Stimulated activated naive CD8-positive, alpha-beta T cell treated with anti-CD3 and anti-CD28 coated beads, Interleukin-15, Interleukin-2, amounts not matched to agents 100 ng/mL and 50 ng/mL, for 24 hours (primary cell): ENCODE data around the gene HDAC11.

Source experiments
- H3K27ac Mint-ChIP-seq: one replicate; pipeline ENCODE4 v1.8.0; 2021; ENCODE audit warnings: mild to moderate bottlenecking, mixed read lengths
- H3K27me3 Mint-ChIP-seq: one replicate; pipeline ENCODE4 v1.8.0; 2021; ENCODE audit warnings: mixed read lengths
- H3K36me3 Mint-ChIP-seq: one replicate; pipeline ENCODE4 v1.8.0; 2021; ENCODE audit warnings: low read depth, mixed read lengths
- H3K4me1 Mint-ChIP-seq: one replicate; pipeline ENCODE4 v1.8.0; 2021; ENCODE audit warnings: low read depth, mixed read lengths
- H3K4me3 Mint-ChIP-seq: one replicate; pipeline ENCODE4 v1.8.0; 2021; ENCODE audit warnings: mild to moderate bottlenecking, mixed read lengths
- H3K9me3 Mint-ChIP-seq: one replicate; pipeline ENCODE4 v1.8.0; 2021; ENCODE audit warnings: mixed read lengths

The HDAC11 gene

GRCh38 chr3:13544293-13544831, 64.3 kb downstream of the HDAC11 start:
- peaks cover 40% of the 10 kb centered on the region for H3K27me3 Mint-ChIP-seq
- H3K4me1 Mint-ChIP-seq: peaks cover 34% of the 10 kb centered on the region
- peak overlapping the region; percentile 26 for H3K27ac Mint-ChIP-seq
- H3K4me3 Mint-ChIP-seq: peak overlapping the region; percentile 28
- H3K9me3 Mint-ChIP-seq: peaks cover 13% of the 10 kb centered on the region
- H3K36me3 Mint-ChIP-seq: peaks cover 6% of the 10 kb centered on the region

GRCh38 chr3:13544951-13545651, 65.0 kb downstream of the HDAC11 start:
- peaks cover 41% of the 10 kb centered on the region for H3K4me1 Mint-ChIP-seq
- peaks cover 46% of the 10 kb centered on the region for H3K27me3 Mint-ChIP-seq
- peaks cover 13% of the 10 kb centered on the region for H3K9me3 Mint-ChIP-seq
- peak overlapping the region; percentile 26 for H3K27ac Mint-ChIP-seq
- peak overlapping the region; percentile 28 for H3K4me3 Mint-ChIP-seq
- H3K36me3 Mint-ChIP-seq: peaks cover 6% of the 10 kb centered on the region

DNA sequence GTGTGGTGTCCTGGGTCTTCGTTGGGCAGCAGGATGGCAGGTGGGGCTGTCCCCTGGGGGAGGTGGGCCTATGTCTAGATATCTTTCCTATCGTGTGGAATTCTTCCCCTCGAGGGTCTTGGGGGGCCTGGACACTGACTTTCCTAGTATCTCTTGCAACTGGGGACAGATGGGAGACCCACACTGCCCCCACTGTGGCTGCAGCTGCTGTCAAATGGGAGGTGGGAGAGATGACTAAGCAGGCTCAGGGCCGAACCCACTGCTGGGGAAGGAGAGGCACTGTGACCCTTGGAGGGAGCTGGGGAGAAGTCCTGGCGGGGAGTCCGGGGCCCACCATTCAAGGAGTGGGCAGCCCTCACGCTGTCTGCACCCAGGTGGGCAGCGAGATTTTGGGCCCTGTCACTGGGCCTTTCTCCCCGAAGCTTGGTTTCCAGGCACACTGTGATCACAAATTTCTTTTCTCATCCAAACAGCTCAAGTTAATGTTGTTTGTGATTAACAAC, 65.9 kb downstream of the HDAC11 start:
- H3K4me1 Mint-ChIP-seq: peaks cover 48% of the 10 kb centered on the region
- H3K27me3 Mint-ChIP-seq: peaks cover 43% of the 10 kb centered on the region
- peaks cover 10% of the 10 kb centered on the region for H3K9me3 Mint-ChIP-seq
- peaks cover 6% of the 10 kb centered on the region for H3K36me3 Mint-ChIP-seq
- H3K27ac Mint-ChIP-seq: no peak overlapping the region
- no peak overlapping the region for H3K4me3 Mint-ChIP-seq

GRCh38 chr3:13546667-13547171, 66.6 kb downstream of the HDAC11 start:
- Mint-ChIP-seq H3K4me1 (peaks cover 48% of the 10 kb centered on the region), H3K36me3 (peaks cover 6% of the 10 kb centered on the region), H3K9me3 (peaks cover 5% of the 10 kb centered on the region), H3K27me3 (peaks cover 38% of the 10 kb centered on the region), H3K4me3 (no peak overlapping the region), H3K27ac (no peak overlapping the region)

DNA sequence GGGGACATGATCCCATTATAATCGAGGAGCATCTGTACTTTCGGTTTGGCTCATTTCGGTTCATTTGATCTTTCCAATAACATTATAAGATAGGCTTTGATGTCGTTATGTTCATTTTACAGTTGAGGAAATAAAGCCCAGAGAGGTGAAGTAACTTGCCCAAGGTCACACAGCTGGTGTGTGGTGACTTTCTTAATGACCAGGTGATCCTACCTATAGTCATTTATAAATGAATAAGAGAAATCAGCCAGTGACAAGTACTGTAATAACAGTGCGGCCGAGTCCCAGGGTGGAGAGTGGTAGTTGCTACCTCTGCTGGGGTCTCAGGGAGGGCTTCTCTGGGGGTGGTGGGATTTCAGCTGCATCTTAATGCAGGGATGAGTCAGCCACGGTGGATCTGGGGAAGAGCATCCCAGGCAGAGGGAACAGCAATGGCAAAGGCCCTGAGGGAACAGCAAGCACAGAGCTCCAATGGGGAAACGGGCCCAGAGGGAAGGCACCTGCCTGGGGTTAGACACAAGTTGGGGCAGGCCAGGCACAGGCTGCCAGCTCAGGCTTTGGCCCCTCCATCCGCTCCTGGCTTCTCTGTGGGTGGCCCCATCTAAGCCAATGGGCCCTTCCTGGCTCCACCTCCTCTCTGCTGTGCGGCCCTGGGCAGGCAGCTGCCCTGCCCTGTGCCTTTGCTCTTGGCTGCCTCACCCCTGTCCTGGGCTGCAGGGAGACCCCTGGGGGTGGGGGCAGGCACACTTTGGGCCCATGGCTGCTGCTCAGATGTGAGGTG, 67.7 kb downstream of the HDAC11 start:
- peaks cover 37% of the 10 kb centered on the region for H3K27me3 Mint-ChIP-seq
- H3K9me3 Mint-ChIP-seq: no peaks in the 10 kb centered on the region
- no peaks in the 10 kb centered on the region for H3K36me3 Mint-ChIP-seq
- H3K27ac Mint-ChIP-seq: no peak overlapping the region
- peak overlapping the region; percentile 60 for H3K4me3 Mint-ChIP-seq
- peaks cover 57% of the 10 kb centered on the region for H3K4me1 Mint-ChIP-seq

GRCh38 chr3:13548696-13549622, 68.9 kb downstream of the HDAC11 start, which contains the start of gene FBLN2:
FBLN2 (plus strand) TSS chr3:13549125; CDS start chr3:13570356, 21,231 bp downstream.
- H3K36me3 Mint-ChIP-seq: no peaks in the 10 kb centered on the region
- H3K27me3 Mint-ChIP-seq: peaks cover 35% of the 10 kb centered on the region
- H3K9me3 Mint-ChIP-seq: no peaks in the 10 kb centered on the region
- peak within 1 kb of the TSS; percentile 40 for H3K27ac Mint-ChIP-seq
- H3K4me3 Mint-ChIP-seq: peak within 1 kb of the TSS; percentile 60
- peaks cover 64% of the 10 kb centered on the region for H3K4me1 Mint-ChIP-seq

GRCh38 chr3:13549623-13550422, 69.7 kb downstream of the HDAC11 start:
- Mint-ChIP-seq H3K36me3 (no peaks in the 10 kb centered on the region), H3K9me3 (no peaks in the 10 kb centered on the region), H3K27ac (no peak overlapping the region), H3K4me3 (peak overlapping the region; percentile 52), H3K4me1 (peaks cover 55% of the 10 kb centered on the region), H3K27me3 (peaks cover 38% of the 10 kb centered on the region)

- no peaks in the 10 kb centered on the region for H3K36me3 Mint-ChIP-seq
- no peak overlapping the region for H3K4me3 Mint-ChIP-seq
- H3K27ac Mint-ChIP-seq: no peak overlapping the region
- peaks cover 33% of the 10 kb centered on the region for H3K27me3 Mint-ChIP-seq
- no peaks in the 10 kb centered on the region for H3K9me3 Mint-ChIP-seq
- peaks cover 50% of the 10 kb centered on the region for H3K4me1 Mint-ChIP-seq
Observed at GRCh38 chr3:13550423-13550690, 70.3 kb downstream of the HDAC11 start.

- Mint-ChIP-seq H3K4me3 (no peak overlapping the region), H3K4me1 (peaks cover 46% of the 10 kb centered on the region), H3K36me3 (no peaks in the 10 kb centered on the region), H3K27ac (no peak overlapping the region), H3K27me3 (peaks cover 31% of the 10 kb centered on the region), H3K9me3 (no peaks in the 10 kb centered on the region)
Observed at GRCh38 chr3:13550791-13551360, 70.8 kb downstream of the HDAC11 start.

- Mint-ChIP-seq H3K36me3 (no peaks in the 10 kb centered on the region), H3K4me3 (no peak overlapping the region), H3K9me3 (no peaks in the 10 kb centered on the region), H3K27me3 (peaks cover 24% of the 10 kb centered on the region), H3K4me1 (peaks cover 55% of the 10 kb centered on the region), H3K27ac (no peak overlapping the region)
Observed at GRCh38 chr3:13552857-13553652, 72.9 kb downstream of the HDAC11 start.

GRCh38 chr3:13553686-13554085, 73.6 kb downstream of the HDAC11 start:
- peaks cover 19% of the 10 kb centered on the region for H3K27me3 Mint-ChIP-seq
- H3K4me3 Mint-ChIP-seq: no peak overlapping the region
- H3K9me3 Mint-ChIP-seq: no peaks in the 10 kb centered on the region
- H3K4me1 Mint-ChIP-seq: peaks cover 51% of the 10 kb centered on the region
- H3K27ac Mint-ChIP-seq: no peak overlapping the region
- H3K36me3 Mint-ChIP-seq: no peaks in the 10 kb centered on the region

DNA sequence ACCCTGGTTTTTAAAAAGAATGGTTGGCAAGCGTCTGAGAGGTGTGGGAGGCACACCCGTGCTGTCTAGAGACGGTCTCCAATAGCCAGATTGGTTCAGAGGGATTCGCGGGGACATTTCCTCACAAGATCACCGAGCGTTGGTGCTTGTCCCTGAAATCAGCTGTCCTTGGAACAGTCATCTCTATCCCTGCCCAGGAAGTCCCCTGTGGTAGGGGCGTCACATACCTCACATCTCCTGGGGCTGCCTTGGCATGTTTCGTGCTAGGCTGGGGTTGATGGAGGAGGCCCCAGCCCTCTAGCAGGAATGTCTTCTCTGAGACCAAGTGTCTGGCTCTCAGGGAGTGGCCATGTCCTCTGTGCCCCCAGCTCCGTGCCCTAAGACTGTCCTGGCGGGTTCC, 75.6 kb downstream of the HDAC11 start:
- Mint-ChIP-seq H3K9me3 (no peaks in the 10 kb centered on the region), H3K27me3 (peaks cover 12% of the 10 kb centered on the region), H3K4me3 (no peak overlapping the region), H3K27ac (no peak overlapping the region), H3K36me3 (no peaks in the 10 kb centered on the region), H3K4me1 (peaks cover 41% of the 10 kb centered on the region)
